Measurements from ENCODE around the gene ZNF76. TPM values are rescaled to one million over a fixed set of nuclear protein-coding genes. Genes with fewer than 3 reads are reported as not detected.

Gene ZNF76
- total and polyA plus RNA-seq, 7 donors = 17.9 to 37.3 (median 24.6) TPM

DNA sequence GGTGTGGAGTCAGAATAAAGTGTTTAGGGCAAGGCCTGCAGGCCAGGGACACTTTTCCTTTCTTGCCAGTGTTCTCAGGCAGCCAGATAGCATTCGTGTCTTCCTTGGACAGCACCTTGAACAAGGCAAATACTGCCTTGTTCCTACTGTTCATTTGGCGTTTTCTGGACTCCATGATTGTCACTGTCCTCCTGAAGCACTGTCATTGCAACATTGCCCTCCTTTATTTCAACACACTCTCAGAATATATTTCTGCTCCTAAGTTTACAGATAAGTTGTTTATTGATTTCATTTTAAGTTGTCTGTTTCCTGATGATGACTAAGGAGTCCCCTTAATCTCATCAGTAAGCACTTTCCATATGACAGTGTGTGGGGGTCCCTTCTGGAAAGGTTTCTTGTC, 22.9 kb downstream of the ZNF76 start:
- Histone ChIP-seq H3K9me3 (no peaks in the 10 kb centered on the region), H3K4me3 (no peak overlapping the region), H3K27me3 (ENCODE audit: insufficient read depth in 3 of 3, low read length in 2 of 3) (no peaks in the 10 kb centered on the region), H3K36me3 (ENCODE audit: insufficient read depth in 1 of 2, low read depth in 1 of 2) (peaks cover 6 to 65% of the 10 kb centered on the region in 2 donors), H3K27ac (peak overlapping the region; percentile 65), H3K4me1 (peaks cover 44% of the 10 kb centered on the region)
- WGBS, 3 donors = 41 to 81% (median 50%) methylated on average over 2 of the region's 2 CpGs
- intact Hi-C loops (cut with DNase I) = no loop called here
- TF ChIP-seq, protein P1, sequence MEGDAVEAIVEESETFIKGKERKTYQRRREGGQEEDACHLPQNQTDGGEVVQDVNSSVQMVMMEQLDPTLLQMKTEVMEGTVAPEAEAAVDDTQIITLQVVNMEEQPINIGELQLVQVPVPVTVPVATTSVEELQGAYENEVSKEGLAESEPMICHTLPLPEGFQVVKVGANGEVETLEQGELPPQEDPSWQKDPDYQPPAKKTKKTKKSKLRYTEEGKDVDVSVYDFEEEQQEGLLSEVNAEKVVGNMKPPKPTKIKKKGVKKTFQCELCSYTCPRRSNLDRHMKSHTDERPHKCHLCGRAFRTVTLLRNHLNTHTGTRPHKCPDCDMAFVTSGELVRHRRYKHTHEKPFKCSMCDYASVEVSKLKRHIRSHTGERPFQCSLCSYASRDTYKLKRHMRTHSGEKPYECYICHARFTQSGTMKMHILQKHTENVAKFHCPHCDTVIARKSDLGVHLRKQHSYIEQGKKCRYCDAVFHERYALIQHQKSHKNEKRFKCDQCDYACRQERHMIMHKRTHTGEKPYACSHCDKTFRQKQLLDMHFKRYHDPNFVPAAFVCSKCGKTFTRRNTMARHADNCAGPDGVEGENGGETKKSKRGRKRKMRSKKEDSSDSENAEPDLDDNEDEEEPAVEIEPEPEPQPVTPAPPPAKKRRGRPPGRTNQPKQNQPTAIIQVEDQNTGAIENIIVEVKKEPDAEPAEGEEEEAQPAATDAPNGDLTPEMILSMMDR (IDR thresholded peaks at IDR 0.05) = no peak
- DNase-seq (no peak), ATAC-seq (peak in 3 of 4 donors; percentile 29 to 82 (median 61))

DNA sequence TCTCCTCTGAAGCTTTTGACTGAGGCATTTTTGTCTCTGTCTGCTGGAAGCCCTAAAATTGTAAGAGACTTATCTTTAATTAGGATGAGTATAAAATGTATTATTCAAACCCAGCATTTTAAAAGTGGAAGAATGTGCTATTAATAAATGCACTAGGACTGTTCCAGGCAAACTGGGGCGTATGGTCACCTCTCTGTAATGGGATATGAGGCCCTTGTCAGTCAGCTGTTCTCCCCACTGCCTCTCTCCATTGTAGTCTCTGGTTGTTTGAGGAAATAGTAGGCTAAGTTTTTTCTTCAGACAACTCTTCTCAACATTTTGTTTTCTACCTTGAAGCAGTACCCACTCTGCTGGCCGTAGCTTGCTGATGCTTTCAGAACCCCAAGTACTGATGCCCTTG, 23.8 kb downstream of the ZNF76 start:
- 36 to 62% (median 52%) methylated on average over 2 of the region's 2 CpGs for WGBS, 3 donors
- peak overlapping the region; percentile 65 for H3K27ac ChIP-seq
- intact Hi-C loops (cut with DNase I) = no loop called here
- peaks cover 48% of the 10 kb centered on the region for H3K4me1 ChIP-seq
- no peak for DNase-seq
- ATAC-seq = peak; percentile 52 to 86 (median 66)
- TF ChIP-seq, protein P1 (IDR thresholded peaks at IDR 0.05) = no peak
- peaks cover 6 to 74% of the 10 kb centered on the region in 2 donors for H3K36me3 ChIP-seq (ENCODE audit: insufficient read depth in 1 of 2, low read depth in 1 of 2)
- H3K9me3 ChIP-seq = no peaks in the 10 kb centered on the region
- no peaks in the 10 kb centered on the region for H3K27me3 ChIP-seq (ENCODE audit: insufficient read depth in 3 of 3, low read length in 2 of 3)
- no peak overlapping the region for H3K4me3 ChIP-seq

- DNase-seq (peak; percentile 20 to 54), ATAC-seq (peak; percentile 79 to 88 (median 84))
- TF ChIP-seq, protein P1 (IDR thresholded peaks at IDR 0.05) = no peak
- Histone ChIP-seq H3K4me3 (no peak overlapping the region), H3K27ac (peak overlapping the region; percentile 76), H3K36me3 (ENCODE audit: insufficient read depth in 1 of 2, low read depth in 1 of 2) (peaks cover 2 to 99% of the 10 kb centered on the region in 2 donors), H3K27me3 (ENCODE audit: insufficient read depth in 3 of 3, low read length in 2 of 3) (no peaks in the 10 kb centered on the region), H3K4me1 (peaks cover 29% of the 10 kb centered on the region), H3K9me3 (no peaks in the 10 kb centered on the region)
- WGBS, 3 donors = 50 to 81% (median 52%) methylated on average over 12 of the region's 12 CpGs
- intact Hi-C loops (cut with DNase I) = no loop called here
These were observed 28.3 kb downstream of the ZNF76 start for GRCh38 chr6:35287671-35288396.

- Histone ChIP-seq H3K4me1 (peaks cover 19% of the 10 kb centered on the region), H3K36me3 (ENCODE audit: insufficient read depth in 1 of 2, low read depth in 1 of 2) (peaks cover 2 to 99% of the 10 kb centered on the region in 2 donors), H3K9me3 (no peaks in the 10 kb centered on the region), H3K4me3 (no peak overlapping the region), H3K27me3 (ENCODE audit: insufficient read depth in 3 of 3, low read length in 2 of 3) (no peaks in the 10 kb centered on the region), H3K27ac (peak overlapping the region; percentile 76)
- TF ChIP-seq, protein P1 (IDR thresholded peaks at IDR 0.05) = no peak
- no peak for ATAC-seq
- DNase-seq = no peak
- WGBS, 3 donors = 73 to 74% (median 73%) methylated on average over 4 of the region's 4 CpGs
- intact Hi-C loops (cut with DNase I) = no loop called here
These were observed 29.3 kb downstream of the ZNF76 start for GRCh38 chr6:35288834-35289233.

Measured in psoas muscle (tissue), 8 donors.